Lower leg skin (tissue), 4 donors: ENCODE data around the gene EPHA6. TPM values are rescaled to one million over a fixed set of nuclear protein-coding genes. Genes with fewer than 3 reads are reported as not detected.

Experiments used
- DNase-seq, 2 donors: peaks; one replicate each; pipeline ENCODE4 v3.0.0-alpha.2; 2019; ENCODE audit warnings: low spot score in 2 of 2
- H3K4me3 ChIP-seq: fragments of 200-600 bp; sonication (generic); 2 replicates; pipeline ENCODE4 v1.5.1; 2017; ENCODE audit warnings: mild to moderate bottlenecking, low read depth; ENCODE audit not compliant: poor library complexity, severe bottlenecking
- CTCF ChIP-seq, 3 donors: fragments of 450-650 bp; IDR thresholded peaks; one replicate each; pipeline ENCODE4 v1.5.1; 2016; ENCODE audit warnings: antibody characterized with exemption in 3 of 3, mild to moderate bottlenecking in 3 of 3, moderate library complexity in 2 of 3
- POLR2A ChIP-seq, 2 donors: fragments of 450-650 bp; IDR thresholded peaks; one replicate each; pipeline ENCODE4 v1.6.1; 2016 to 2017; ENCODE audit warnings: antibody characterized with exemption in 2 of 2, mild to moderate bottlenecking in 1 of 2, moderate library complexity in 1 of 2
- WGBS, 2 donors: methylation state at CpG; one replicate each; pipeline ENCODE4 v1.1.5; 2018; 5-methylcytosine and 5-hydroxymethylcytosine counted together
- intact Hi-C: fragments of 100-400 bp; cut with DNase I; formaldehyde crosslinking; loops from one replicate; pipeline ENCODE4 v1.15.0; 2023; ENCODE audit warnings: low total_unique reads
- total RNA-seq, 4 donors: library from RNA; depleted of rRNA; stranded (reverse); fragments of >200 nt; gene quantifications; one replicate each; pipeline ENCODE4 v1.1.0, GENCODE V29; 2016

The EPHA6 gene
- total RNA-seq, 4 donors from 2014 or later: 0.23 TPM; not detected in 3

GRCh38 chr3:97277708-97278107 is 463.3 kb downstream of the EPHA6 start:
- 84 to 87% methylated on average over 4 of the region's 4 CpGs for WGBS, 2 donors
- H3K4me3 ChIP-seq: no peak overlapping the region
- no peak for DNase-seq
- intact Hi-C loops: no loop called here
- TF ChIP-seq POLR2A (IDR thresholded peaks at IDR 0.05) (no peak), CTCF (IDR thresholded peaks at IDR 0.05) (no peak)

GRCh38 chr3:97278506-97278905 is 464.1 kb downstream of the EPHA6 start:
- H3K4me3 ChIP-seq: no peak overlapping the region
- intact Hi-C loops: no loop called here
- no peak for DNase-seq
- WGBS, 2 donors: 81 to 82% methylated on average over 1 of the region's 1 CpG
- TF ChIP-seq CTCF (IDR thresholded peaks at IDR 0.05) (no peak), POLR2A (IDR thresholded peaks at IDR 0.05) (no peak)

GRCh38 chr3:97291901-97292300 is 477.5 kb downstream of the EPHA6 start:
- no peak overlapping the region for H3K4me3 ChIP-seq
- WGBS, 2 donors: 95 to 98% methylated on average over 11 to 13 of the region's 13 CpGs
- intact Hi-C loops: no loop called here
- no peak for DNase-seq
- TF ChIP-seq POLR2A (IDR thresholded peaks at IDR 0.05): no peak
- no peak for TF ChIP-seq CTCF (IDR thresholded peaks at IDR 0.05)

- H3K4me3 ChIP-seq: no peak overlapping the region
- TF ChIP-seq POLR2A (IDR thresholded peaks at IDR 0.05) (no peak), CTCF (IDR thresholded peaks at IDR 0.05) (no peak)
- intact Hi-C loops: no loop called here
- WGBS, 2 donors: 77 to 93% methylated on average over 2 to 5 of the region's 5 CpGs
- DNase-seq: no peak
Measured at GRCh38 chr3:97293596-97294131, 479.3 kb downstream of the EPHA6 start.

- intact Hi-C loops: no loop called here
- H3K4me3 ChIP-seq: no peak overlapping the region
- 21 to 31% methylated on average over 1 of the region's 1 CpG for WGBS, 2 donors
- TF ChIP-seq CTCF (IDR thresholded peaks at IDR 0.05): no peak
- no peak for TF ChIP-seq POLR2A (IDR thresholded peaks at IDR 0.05)
- no peak for DNase-seq
Measured at GRCh38 chr3:97297032-97297431, 482.6 kb downstream of the EPHA6 start.

- H3K4me3 ChIP-seq: no peak overlapping the region
- TF ChIP-seq POLR2A (IDR thresholded peaks at IDR 0.05): no peak
- TF ChIP-seq CTCF (IDR thresholded peaks at IDR 0.05): no peak
- intact Hi-C loops: no loop called here
- DNase-seq: no peak
Measured at GRCh38 chr3:97301114-97301513, 486.7 kb downstream of the EPHA6 start.
